HG03095 (cell line): ENCODE measurements around the gene SMAGP.

Experiments used
- ATAC-seq: cut with Tn5 transposase; IDR thresholded peaks from one replicate; pipeline ENCODE4 v1.9.1; 2021; ENCODE audit warnings: moderate library complexity; ENCODE audit not compliant: unreplicated experiment

Gene SMAGP

GRCh38 chr12:51198568-51199365 lies 71.4 kb downstream of the SMAGP start:
- ATAC-seq: no peak

- no peak for ATAC-seq
These were observed 72.3 kb downstream of the SMAGP start for GRCh38 chr12:51197736-51198567.

- no peak for ATAC-seq
These were observed 73.7 kb downstream of the SMAGP start for GRCh38 chr12:51196547-51196946.

- ATAC-seq: no peak
These were observed 74.4 kb downstream of the SMAGP start for GRCh38 chr12:51195841-51196240.
